Measurements from ENCODE around the gene PNPLA6. TPM values are rescaled to one million over a fixed set of nuclear protein-coding genes. Genes with fewer than 3 reads are reported as not detected.

Gene PNPLA6
- total and polyA plus RNA-seq, 4 donors: 41.8 to 267 (median 122) TPM

DNA sequence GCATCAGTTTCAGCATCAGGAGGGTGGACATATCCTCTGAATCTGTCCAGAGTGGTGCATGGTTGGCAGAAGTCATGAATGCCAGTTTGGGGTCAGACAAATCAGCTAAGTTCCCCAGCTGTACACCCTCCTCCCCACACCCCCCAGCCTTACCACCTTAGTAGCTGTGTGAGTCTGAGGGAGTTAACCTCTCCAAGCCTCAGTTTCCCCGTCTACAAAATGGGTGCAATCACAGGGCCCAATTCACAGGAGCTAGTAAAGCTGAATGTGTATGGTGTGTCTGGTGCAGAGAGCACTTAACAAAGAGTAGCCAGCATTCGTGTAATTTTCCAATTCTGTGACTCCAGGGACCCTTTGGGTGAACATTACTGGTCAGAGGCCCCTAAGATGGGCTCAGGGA lies 33.0 kb upstream of the PNPLA6 start:
- ATAC-seq (ENCODE audit: insufficient read depth, low FRiP score): no peak
- no peak overlapping the region for H3K9ac ChIP-seq (ENCODE audit: insufficient read depth in 1 of 2, low read length in 2 of 2)
- TF ChIP-seq, protein P1, sequence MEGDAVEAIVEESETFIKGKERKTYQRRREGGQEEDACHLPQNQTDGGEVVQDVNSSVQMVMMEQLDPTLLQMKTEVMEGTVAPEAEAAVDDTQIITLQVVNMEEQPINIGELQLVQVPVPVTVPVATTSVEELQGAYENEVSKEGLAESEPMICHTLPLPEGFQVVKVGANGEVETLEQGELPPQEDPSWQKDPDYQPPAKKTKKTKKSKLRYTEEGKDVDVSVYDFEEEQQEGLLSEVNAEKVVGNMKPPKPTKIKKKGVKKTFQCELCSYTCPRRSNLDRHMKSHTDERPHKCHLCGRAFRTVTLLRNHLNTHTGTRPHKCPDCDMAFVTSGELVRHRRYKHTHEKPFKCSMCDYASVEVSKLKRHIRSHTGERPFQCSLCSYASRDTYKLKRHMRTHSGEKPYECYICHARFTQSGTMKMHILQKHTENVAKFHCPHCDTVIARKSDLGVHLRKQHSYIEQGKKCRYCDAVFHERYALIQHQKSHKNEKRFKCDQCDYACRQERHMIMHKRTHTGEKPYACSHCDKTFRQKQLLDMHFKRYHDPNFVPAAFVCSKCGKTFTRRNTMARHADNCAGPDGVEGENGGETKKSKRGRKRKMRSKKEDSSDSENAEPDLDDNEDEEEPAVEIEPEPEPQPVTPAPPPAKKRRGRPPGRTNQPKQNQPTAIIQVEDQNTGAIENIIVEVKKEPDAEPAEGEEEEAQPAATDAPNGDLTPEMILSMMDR (IDR thresholded peaks at IDR 0.05; ENCODE audit: control extremely low read depth, extremely low read depth): no peak
- 66 to 85% methylated on average over 2 of the region's 2 CpGs for WGBS, 2 donors
- H3K27ac ChIP-seq (ENCODE audit: low read depth in 1 of 2, low read length in 1 of 2): no peak overlapping the region
- H3K4me1 ChIP-seq (ENCODE audit: control insufficient read depth in 5 of 5, insufficient read depth in 5 of 5, low read length in 5 of 5): peaks cover 0 to 11% (median 4%) of the 10 kb centered on the region in 5 donors
- H3K9me3 ChIP-seq (ENCODE audit: control insufficient read depth in 4 of 4, insufficient read depth in 3 of 4, low read length in 3 of 4): peaks cover 0 to 6% (median 0%) of the 10 kb centered on the region in 4 donors
- H3K36me3 ChIP-seq (ENCODE audit: control insufficient read depth in 4 of 4, insufficient read depth in 4 of 4, low read length in 4 of 4): no peaks in the 10 kb centered on the region
- H3K4me3 ChIP-seq: no peak overlapping the region
- peaks cover 0 to 3% (median 2%) of the 10 kb centered on the region in 3 donors for H3K27me3 ChIP-seq (ENCODE audit: control insufficient read depth in 3 of 3, insufficient read depth in 3 of 3, low read length in 2 of 3)
- DNase-seq: no peak

GRCh38 chr19:7504684-7505083 lies 30.8 kb upstream of the PNPLA6 start:
- Histone ChIP-seq H3K36me3 (ENCODE audit: control insufficient read depth in 4 of 4, insufficient read depth in 4 of 4, low read length in 4 of 4) (no peaks in the 10 kb centered on the region), H3K27ac (ENCODE audit: low read depth in 1 of 2, low read length in 1 of 2) (no peak overlapping the region), H3K9ac (ENCODE audit: insufficient read depth in 1 of 2, low read length in 2 of 2) (no peak overlapping the region), H3K4me3 (no peak overlapping the region), H3K9me3 (ENCODE audit: control insufficient read depth in 4 of 4, insufficient read depth in 3 of 4, low read length in 3 of 4) (peaks cover 0 to 4% (median 0%) of the 10 kb centered on the region in 4 donors), H3K27me3 (ENCODE audit: control insufficient read depth in 3 of 3, insufficient read depth in 3 of 3, low read length in 2 of 3) (peaks cover 0 to 3% (median under 1%) of the 10 kb centered on the region in 3 donors), H3K4me1 (ENCODE audit: control insufficient read depth in 5 of 5, insufficient read depth in 5 of 5, low read length in 5 of 5) (peaks cover 0 to 17% (median 4%) of the 10 kb centered on the region in 5 donors)
- WGBS, 2 donors: 54 to 83% methylated on average over 6 of the region's 6 CpGs
- no peak for DNase-seq
- TF ChIP-seq, protein P1 (IDR thresholded peaks at IDR 0.05; ENCODE audit: control extremely low read depth, extremely low read depth): no peak
- ATAC-seq (ENCODE audit: insufficient read depth, low FRiP score): no peak

DNA sequence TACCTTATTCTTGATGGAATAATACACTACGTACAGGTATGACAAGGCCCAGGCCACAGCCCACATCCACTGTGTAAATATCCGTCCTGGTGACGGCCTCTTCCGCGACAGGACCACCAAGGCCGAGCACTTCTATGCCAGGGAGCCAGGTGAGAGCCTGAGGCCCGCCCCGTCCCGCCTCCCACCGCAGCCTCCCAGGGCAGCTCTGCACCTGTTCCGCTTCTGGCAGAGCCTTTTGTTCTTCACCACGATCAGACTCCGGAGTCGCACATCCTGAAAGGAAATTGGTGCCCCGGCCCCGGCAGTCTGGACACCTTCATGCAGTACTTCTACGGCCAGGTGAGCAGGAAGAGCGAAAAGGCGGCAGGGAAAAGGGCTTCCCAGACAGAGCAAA lies 30.2 kb upstream of the PNPLA6 start:
- no peak for ATAC-seq (ENCODE audit: insufficient read depth, low FRiP score)
- WGBS, 2 donors: 22 to 30% methylated on average over 19 of the region's 19 CpGs
- TF ChIP-seq, protein P1 (IDR thresholded peaks at IDR 0.05; ENCODE audit: control extremely low read depth, extremely low read depth): no peak
- peaks cover 0 to 4% (median 0%) of the 10 kb centered on the region in 4 donors for H3K9me3 ChIP-seq (ENCODE audit: control insufficient read depth in 4 of 4, insufficient read depth in 3 of 4, low read length in 3 of 4)
- H3K36me3 ChIP-seq (ENCODE audit: control insufficient read depth in 4 of 4, insufficient read depth in 4 of 4, low read length in 4 of 4): no peaks in the 10 kb centered on the region
- H3K27me3 ChIP-seq (ENCODE audit: control insufficient read depth in 3 of 3, insufficient read depth in 3 of 3, low read length in 2 of 3): peaks cover 0 to 3% (median 0%) of the 10 kb centered on the region in 3 donors
- H3K27ac ChIP-seq (ENCODE audit: low read depth in 1 of 2, low read length in 1 of 2): no peak overlapping the region
- no peak for DNase-seq
- H3K9ac ChIP-seq (ENCODE audit: insufficient read depth in 1 of 2, low read length in 2 of 2): no peak overlapping the region
- peaks cover 0 to 17% (median 4%) of the 10 kb centered on the region in 5 donors for H3K4me1 ChIP-seq (ENCODE audit: control insufficient read depth in 5 of 5, insufficient read depth in 5 of 5, low read length in 5 of 5)
- H3K4me3 ChIP-seq: no peak overlapping the region
